ENCODE results near the gene SDHAF3.
"Not testable (repeated sequence)": the region's sequence is repeated elsewhere in the genome, so short reads cannot be mapped to it uniquely, and the experiment has no call there.

SDHAF3 gene

DNA sequence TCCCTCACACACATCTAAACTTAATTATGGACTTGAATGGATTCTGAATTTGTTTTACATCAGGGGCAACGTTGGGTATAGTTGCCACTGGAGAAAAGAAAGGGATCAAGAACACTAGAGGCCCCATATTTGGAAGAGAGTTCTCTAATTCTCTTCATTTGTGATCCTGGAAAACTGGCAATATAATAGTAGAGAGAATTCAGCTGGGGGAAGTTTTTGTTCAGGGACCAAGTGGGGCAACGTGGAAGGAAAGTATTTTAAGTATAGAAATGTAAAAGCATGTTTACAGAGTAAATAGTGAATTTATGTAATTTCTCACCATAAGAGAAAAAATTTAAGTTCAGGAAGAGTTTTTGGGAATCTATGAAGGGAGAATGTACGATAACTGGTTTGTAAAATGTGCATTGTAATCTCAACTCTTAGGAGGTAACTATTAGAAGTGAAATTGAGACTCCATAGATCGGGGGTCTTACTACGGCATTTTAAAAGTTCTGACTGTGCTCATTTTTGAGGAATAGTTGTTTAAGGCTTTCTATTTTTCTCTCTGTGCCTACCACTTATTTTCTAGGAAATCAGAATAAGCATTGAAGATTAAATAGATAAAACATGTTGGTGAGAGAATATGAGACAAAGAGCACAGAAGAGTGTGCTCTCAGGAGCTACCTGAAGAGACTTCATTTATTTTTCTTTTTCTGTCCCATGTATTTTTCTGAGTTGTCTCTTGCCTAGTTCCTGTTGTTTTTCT lies 3.4 kb downstream of the SDHAF3 start:
- H3K4me3 ChIP-seq (ENCODE audit: low read depth, low read length) = no peak overlapping the region
- DNase-seq (ENCODE audit: low read depth) = no peak

DNA sequence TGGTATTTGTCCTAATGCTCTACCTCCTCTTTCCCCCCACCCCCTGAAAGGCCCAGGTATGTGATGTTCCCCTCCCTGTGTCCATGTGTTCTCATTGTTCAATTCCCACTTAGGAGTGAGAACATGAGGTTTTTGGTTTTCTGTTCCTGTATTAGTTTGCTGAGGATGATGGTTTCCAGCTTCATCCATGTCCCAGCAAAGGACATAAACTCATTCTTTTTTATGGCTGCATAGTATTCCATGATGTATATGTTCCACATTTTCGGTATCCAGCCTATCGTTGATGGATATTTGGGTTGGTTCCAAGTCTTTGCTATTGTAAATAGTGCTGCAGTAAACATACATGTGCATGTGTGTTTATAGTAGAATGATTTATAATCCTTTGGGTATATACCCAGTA lies 5.6 kb downstream of the SDHAF3 start:
- not testable (repeated sequence) for DNase-seq (ENCODE audit: low read depth); H3K4me3 ChIP-seq (ENCODE audit: low read depth, low read length)

DNA sequence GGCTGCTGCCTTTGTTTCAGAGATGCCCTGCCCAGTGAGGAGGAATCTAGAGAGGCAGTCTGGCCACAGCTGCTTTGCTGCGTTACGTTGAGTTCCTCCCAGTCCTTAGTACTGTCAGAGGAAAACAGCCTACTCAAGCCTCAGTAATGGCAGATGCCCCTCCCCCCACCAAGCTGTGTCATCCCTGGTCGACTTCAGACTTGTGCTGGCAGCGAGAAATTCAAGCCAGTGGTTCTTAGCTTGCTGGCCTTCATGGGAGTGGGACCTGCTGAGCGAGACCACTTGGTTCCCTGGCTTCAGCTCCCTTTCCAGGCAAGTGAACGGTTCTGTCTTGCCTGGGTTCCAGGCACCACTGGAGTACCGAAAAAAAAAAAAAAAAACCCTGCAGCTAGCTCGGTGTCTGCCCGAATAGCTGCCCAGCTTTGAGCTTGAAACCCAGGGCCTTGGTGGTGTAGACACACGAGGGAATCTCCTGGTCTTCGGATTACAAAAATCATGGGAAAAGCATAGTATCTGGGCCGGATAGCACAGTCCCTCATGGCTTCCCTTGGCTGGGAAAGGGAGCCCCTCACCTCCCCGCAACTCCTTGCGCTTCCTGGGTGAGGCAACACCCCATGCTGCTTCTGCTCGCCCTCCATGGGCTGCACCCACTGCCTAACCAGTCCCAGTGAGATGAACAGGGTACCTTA lies 9.1 kb downstream of the SDHAF3 start:
- no peak overlapping the region for H3K4me3 ChIP-seq (ENCODE audit: low read depth, low read length)
- DNase-seq (ENCODE audit: low read depth) = no peak

DNA sequence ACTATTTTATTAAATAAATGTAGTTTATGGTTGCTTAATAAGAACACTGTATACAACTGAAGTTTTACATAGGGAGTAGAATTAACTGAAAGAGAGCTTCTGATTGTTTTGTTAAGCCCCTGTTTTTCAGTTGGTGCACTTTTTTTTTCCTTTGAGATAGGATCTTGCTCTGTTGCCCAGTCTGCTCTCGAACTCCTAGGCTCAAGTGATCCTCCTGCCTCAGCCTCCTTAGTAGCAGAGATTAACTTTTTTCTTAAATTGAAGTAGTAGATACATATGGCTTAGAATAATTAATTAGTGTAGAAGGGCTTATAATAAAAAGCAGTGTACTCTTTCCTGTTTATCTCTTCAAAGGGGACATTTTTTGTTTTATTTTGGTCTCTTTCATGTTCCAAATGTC lies 11.2 kb downstream of the SDHAF3 start:
- DNase-seq (ENCODE audit: low read depth) = no peak
- H3K4me3 ChIP-seq (ENCODE audit: low read depth, low read length) = no peak overlapping the region

DNA sequence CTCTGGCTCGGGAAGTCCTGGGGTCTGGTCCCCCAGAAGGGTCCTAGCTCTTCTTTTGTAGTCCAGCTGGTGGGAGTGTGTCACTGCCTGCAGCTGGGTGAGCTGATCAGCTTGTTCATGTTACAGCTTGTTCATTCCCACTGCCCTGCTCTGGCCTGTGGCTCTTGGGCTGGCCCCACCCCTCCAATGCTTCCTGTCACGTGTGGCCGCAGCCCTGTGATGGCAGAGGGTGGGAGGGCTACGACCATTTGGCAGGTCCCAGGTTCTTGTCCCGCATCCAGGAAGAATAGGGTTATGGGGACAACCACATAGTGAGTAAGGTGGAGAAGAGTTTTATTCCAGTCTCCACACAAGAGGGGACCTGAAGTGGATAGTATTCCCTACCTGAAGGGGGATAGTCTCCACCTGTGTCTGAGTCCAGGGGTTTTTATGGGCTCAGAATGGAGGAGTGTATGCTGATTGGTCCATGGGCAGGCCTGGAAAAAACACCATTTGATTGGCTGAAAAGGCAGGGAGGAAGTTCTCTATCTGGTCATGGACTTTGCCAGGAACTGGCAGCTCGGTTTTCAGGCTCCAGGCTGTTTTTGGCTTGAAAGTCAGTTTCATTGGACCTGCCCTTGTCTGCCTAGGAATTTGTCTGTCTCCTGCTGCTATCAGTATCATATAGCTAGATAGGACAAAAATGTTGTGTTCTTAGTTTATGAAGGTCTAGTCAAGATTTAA lies 13.1 kb downstream of the SDHAF3 start:
- no peak overlapping the region for H3K4me3 ChIP-seq (ENCODE audit: low read depth, low read length)
- no peak for DNase-seq (ENCODE audit: low read depth)

DNA sequence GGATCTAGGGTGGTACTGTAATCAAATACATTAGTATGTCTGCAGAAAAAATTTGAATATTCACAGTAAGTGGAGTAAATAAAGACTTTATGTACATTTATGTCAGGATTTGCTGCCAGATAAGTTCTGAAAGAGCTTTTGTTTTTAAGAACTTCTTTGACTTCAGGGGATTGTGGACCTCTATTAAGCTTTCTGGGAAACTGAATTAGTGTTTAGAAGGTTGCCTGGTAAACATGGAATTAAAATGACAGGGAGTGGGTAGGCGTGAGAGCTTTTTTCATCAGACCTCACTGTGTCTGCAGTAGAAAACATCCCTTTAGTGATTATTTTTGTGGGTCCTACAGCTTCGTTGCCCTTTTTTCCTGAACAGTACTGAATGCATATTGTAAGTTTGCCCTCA lies 15.7 kb downstream of the SDHAF3 start:
- no peak overlapping the region for H3K4me3 ChIP-seq (ENCODE audit: low read depth, low read length)
- DNase-seq (ENCODE audit: low read depth) = no peak

DNA sequence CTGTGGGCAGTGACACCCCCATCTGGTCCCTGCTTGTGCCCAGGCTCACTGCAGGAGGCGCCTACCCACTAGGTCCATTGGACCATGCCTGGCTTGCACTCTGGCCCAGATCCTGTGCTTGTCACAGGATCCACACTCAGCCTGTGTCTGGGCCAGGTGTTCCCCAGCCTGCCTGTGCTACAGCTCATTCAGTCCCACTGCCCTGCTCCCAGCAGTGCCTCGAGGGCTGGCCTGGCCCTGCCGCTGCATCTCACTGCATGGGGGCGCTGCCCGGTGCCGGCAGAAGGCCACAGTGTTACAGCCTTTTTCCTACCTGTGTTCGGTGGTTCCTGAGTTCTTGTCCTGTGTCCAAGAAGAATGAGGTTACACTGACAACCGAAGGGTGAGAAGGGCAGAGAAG lies 21.3 kb downstream of the SDHAF3 start:
- no peak for DNase-seq (ENCODE audit: low read depth)
- no peak overlapping the region for H3K4me3 ChIP-seq (ENCODE audit: low read depth, low read length)

DNA sequence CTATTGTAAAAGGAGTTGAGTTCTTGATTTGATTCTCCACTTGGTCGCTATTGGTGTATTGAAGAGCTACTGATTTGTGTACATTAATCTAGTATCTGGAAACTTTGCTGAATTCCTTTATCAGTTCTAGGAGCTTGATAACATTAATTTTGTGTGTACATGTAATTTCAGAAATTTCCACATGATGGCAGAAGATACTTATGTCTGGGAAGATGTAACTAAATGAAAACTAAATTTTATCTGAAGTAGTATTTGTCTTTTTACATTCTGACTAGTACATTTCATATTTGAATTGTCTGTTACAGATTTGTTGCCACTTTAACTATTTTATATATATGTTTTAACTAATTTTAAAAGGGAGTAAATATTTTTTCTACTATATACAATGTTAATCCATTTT lies 27.6 kb downstream of the SDHAF3 start:
- H3K4me3 ChIP-seq (ENCODE audit: low read depth, low read length) = no peak overlapping the region
- peak; percentile 1 for DNase-seq (ENCODE audit: low read depth)

DNA sequence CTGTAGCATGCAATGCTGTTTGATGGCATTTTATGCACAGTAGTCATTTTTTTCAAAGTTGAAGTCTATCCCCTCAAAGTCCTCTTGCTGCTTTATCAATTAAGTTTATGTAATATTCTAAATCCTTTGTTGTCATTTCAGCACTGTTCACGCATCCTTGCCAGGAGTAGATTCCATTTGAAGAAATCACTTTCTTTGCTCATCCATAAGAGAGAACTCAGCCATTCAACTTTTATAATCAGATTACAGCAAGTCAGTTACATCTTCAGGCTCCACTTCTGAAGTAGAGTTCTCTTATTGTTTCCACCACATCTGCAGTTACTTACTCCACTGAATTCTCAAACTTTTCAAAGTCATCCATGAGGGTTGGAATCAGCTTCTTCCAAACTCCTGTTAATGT lies 32.3 kb downstream of the SDHAF3 start:
- H3K4me3 ChIP-seq (ENCODE audit: low read depth, low read length) = no peak overlapping the region
- no peak for DNase-seq (ENCODE audit: low read depth)

DNA sequence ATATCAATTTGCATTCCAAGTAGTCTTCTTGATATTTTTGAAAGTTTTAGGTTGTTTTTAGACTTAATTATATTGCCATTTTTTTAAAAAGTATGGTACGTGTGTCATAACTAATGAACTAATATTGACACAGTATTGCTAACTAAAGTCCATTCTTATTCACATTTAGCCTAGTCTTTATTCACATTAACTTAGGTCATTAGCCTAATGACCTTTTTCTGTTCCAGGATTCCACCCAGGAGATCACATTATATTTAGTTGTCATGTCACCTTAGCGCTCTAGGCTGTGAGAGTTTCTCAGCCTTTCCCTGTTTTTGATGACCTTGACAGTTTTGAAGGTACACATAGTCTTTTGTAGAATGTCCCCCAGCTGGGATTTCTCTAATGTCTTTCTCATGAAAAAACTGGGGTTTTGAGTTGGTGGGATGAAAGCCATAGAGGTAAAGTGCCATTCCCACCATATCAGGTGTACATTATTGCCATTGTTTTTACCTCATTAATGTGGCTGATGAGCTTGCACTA lies 38.5 kb downstream of the SDHAF3 start:
- H3K4me3 ChIP-seq (ENCODE audit: low read depth, low read length) = no peak overlapping the region
- no peak for DNase-seq (ENCODE audit: low read depth)

DNA sequence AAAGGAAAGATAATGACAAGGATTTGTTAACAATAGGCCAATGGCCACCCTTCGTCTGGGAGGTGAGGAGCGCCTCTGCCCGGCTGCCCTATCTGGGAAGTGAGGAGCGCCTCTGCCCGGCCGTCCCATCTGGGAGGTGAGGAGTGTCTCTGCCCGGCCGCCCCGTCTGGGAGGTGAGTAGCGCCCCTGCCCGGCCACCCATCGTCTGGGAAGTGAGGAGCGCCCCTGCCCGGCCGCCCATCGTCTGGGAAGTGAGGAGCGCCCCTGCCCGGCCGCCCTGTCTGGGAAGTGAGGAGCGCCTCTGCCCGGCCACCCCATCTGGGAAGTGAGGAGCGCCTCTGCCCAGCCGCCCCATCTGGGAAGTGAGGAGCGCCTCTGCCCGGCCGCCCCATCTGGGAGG lies 42.5 kb downstream of the SDHAF3 start:
- not testable (repeated sequence) for H3K4me3 ChIP-seq (ENCODE audit: low read depth, low read length); DNase-seq (ENCODE audit: low read depth)

DNA sequence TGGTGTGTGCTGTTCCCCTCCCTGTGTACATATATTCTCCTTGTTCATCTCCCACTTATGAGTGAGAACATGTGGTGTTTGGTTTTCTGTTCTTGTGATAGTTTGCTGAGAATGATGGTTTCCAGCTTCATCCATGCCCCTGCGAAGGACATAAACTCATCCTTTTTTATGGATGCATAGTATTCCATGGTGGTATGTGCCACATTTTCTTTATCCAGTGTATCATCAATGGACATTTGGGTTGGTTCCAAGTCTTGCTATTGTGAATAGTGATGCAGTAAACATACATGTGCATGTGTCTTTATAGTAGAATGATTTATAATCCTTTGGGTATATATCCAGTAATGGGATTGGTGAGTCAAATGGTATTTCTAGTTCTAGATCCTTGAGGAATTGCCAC lies 44.1 kb downstream of the SDHAF3 start:
- DNase-seq (ENCODE audit: low read depth); H3K4me3 ChIP-seq (ENCODE audit: low read depth, low read length): not testable (repeated sequence)

DNA sequence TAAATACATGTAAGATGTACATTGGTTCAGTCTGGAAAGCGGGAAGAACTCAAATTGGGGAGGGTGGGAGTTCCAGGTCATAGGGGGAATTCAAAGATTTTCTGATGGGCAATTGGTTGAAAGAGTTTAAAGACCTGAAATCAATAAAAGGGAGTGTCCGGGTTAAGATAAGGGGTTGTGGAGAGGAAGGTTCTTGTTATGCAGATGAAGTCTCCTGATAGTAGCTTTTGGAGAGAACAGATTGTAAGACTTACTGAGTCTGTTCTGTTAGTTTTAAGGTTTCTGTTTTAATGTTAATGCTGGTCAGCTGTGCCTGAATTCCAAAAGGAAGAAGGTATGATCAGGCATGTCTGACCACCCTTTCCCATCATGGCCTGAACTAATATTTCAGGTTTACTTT lies 48.8 kb downstream of the SDHAF3 start:
- no peak overlapping the region for H3K4me3 ChIP-seq (ENCODE audit: low read depth, low read length)
- DNase-seq (ENCODE audit: low read depth) = no peak

DNA sequence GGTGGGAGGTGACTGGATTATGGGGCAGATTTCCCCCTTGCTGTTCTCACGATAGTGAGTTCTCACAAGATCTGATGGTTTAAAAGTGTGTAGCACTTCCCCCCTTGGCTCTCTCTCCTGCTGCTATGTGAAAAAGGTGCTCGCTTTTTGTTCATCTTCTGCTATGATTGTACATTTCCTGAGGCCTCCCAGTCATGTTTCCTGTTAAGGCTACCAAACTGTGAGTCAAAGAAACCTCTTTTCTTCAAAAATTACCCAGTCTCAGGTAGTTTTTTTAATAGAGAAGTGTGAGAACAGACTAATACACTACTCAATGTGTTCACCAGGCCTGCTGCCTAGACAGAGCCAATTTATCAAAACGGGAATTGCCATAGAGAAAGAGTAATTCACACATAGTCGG lies 49.7 kb downstream of the SDHAF3 start:
- no peak overlapping the region for H3K4me3 ChIP-seq (ENCODE audit: low read depth, low read length)
- DNase-seq (ENCODE audit: low read depth) = no peak

DNA sequence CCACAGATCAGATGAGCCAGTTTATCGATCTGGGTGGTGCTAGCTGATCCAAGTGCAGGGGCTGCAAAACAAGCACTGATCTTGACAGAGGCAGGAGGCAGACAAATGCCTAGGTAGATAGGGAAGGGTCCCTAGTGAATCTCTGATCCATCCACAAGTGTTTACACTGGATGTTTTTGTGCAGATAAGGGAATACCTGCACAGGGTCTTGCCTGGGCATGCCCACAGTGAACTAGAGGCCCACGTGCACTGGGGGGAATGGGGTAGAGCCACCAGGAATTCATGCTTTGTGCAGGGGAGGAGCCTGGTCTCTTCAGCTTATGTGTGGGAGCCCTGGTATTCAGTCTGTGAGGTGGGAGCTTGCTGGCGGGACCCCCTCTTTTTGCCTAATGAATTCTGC lies 50.3 kb downstream of the SDHAF3 start:
- DNase-seq (ENCODE audit: low read depth) = no peak
- no peak overlapping the region for H3K4me3 ChIP-seq (ENCODE audit: low read depth, low read length)

DNA sequence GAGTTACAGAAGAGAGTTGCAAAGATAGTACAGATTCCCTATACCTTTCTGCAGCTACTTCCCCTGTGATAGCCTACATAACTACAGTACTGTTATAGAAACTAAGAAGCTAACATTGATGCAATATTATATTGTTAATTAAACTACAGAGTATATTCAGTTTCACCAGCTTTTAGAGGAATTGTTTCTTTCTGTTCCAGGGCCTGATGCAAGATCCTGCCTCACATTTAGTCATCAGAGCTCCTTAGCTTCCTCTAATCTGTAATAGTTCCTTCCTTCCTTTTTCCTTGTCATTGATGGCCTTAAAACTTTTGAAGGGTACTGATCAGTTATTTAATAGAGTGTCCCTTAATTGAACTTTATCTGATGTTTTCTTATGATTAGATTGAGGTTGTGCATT lies 56.8 kb downstream of the SDHAF3 start:
- H3K4me3 ChIP-seq (ENCODE audit: low read depth, low read length) = no peak overlapping the region
- no peak for DNase-seq (ENCODE audit: low read depth)

DNA sequence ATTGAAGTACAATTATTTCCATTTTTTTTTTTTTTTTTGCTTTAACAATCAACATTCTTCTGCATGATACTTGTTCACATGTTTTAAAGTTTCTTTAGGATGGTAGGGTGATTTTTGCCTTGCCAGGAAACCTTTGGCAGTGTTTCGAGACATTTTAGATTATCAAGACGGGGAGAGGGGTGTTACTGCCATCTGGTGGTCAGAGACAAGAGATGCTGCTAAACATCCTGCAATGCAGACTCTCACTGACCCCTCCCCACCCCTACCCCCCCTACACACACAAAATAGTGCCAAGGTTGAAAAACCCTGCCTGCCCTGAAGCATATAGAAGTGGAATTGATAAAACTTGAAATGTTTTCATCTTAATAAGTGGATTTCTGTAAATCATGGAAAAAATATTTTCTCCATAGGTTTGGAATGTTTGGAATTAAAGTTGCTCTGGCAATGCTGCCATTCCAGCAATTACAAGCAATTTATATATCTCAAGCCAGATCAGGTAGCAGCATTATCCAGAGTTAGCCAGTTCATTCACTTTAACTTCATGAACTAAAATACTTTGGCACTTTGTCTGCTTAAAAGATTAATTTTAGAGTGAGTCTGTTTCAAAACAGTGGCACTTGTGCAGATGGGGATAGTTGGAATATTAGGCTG lies 62.1 kb downstream of the SDHAF3 start:
- DNase-seq (ENCODE audit: low read depth) = peak; percentile 10
- H3K4me3 ChIP-seq (ENCODE audit: low read depth, low read length) = no peak overlapping the region

DNA sequence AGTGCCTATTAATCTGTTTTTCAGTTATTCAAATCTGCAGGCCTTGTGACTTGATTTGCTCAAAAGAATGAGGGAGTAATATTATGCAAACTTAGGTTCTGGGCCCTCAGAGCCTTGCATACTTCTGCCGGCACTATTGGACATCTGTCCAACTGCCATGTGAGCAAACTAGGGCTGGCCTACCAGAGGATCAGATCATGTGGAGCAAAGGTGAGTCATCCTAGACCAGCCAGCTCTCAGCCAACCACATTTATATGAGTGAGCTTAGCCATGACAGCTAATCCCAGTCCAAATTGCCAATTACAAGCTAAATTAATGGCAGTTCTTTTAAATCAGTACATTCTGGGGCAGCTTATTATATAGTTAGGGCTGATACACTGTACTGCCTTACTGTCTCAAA lies 69.6 kb downstream of the SDHAF3 start:
- DNase-seq (ENCODE audit: low read depth) = peak; percentile 3
- H3K4me3 ChIP-seq (ENCODE audit: low read depth, low read length) = no peak overlapping the region

DNA sequence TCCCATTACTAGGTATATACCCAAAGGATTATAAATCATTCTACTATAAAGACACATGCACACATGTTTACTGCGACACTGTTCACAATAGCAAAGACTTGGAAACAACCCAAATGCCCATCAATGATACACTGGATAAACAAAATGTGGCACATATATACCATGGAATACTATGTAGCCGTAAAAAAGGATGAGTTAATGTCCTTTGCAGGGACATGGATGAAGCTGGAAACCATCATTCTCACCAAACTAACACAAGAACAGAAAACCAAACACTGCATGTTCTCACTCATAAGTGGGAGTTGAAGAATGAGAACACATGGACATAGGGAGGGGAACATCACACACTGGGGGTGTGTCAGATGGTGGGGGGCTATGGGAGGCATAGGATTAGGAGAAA lies 78.7 kb downstream of the SDHAF3 start:
- not testable (repeated sequence) for DNase-seq (ENCODE audit: low read depth)

DNA sequence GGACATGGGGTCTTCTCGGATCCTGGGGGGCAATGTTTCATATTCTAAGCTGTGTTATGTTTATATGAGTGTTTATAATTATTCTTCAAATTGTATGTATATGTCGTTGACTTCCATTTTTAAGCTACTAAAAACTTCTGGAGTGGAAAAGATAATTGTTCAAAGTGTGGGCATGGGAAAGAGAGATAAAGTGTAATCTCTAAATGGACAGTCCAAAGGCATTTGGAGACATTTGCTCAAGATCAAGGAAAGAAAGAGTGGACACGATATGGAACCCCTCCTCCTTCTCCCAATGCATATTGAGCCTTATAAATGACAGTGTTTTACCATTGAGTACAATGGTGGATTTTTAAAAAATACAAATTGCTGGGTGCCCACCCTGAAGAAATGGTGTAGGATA lies 81.1 kb downstream of the SDHAF3 start:
- H3K4me3 ChIP-seq (ENCODE audit: low read depth, low read length) = no peak overlapping the region
- DNase-seq (ENCODE audit: low read depth) = no peak

More for the DNA sequence above, 78.7 kb downstream of the SDHAF3 start:
- H3K4me3 ChIP-seq (ENCODE audit: low read depth, low read length) = not testable (repeated sequence)

Measured in skeletal muscle cell (primary cell).